Measurements from ENCODE around the gene TSPAN15.

DNA sequence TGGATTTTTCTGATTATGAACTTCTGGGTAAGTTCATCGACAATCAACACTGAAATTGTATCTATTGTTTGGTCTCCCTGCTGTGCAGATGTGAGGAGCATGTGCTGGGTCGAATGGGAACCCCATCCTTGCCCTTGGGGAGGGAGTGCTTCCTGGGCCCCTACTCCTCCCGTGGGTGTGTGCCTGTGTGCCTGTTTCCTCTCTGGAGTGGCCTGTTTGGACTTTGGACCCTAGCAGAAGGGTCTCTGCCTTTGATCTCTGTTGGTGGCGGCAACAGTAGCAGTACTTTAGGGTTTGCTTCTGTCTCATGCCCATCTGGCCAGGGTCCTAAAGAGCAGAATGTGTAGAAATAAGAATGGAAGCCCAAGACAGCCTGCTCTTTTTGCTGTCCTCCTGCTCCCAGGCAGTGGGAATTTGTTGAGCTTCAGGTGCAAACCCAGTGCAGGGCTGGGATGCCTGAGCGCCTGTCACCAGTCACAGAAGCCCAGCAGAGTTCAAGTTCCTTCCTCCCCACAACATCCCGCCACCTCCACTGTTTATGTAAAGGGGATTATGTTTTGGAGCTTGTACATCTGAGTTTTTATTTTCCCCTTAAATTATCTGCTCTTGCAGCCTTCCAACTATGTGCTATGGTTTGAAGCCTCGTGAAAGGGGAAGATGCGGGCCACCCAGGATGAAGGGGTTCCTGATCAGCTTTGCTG is 33.1 kb upstream of the TSPAN15 start:
- TF ChIP-seq, protein P1, sequence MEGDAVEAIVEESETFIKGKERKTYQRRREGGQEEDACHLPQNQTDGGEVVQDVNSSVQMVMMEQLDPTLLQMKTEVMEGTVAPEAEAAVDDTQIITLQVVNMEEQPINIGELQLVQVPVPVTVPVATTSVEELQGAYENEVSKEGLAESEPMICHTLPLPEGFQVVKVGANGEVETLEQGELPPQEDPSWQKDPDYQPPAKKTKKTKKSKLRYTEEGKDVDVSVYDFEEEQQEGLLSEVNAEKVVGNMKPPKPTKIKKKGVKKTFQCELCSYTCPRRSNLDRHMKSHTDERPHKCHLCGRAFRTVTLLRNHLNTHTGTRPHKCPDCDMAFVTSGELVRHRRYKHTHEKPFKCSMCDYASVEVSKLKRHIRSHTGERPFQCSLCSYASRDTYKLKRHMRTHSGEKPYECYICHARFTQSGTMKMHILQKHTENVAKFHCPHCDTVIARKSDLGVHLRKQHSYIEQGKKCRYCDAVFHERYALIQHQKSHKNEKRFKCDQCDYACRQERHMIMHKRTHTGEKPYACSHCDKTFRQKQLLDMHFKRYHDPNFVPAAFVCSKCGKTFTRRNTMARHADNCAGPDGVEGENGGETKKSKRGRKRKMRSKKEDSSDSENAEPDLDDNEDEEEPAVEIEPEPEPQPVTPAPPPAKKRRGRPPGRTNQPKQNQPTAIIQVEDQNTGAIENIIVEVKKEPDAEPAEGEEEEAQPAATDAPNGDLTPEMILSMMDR (conservative IDR thresholded peaks at IDR 0.05; ENCODE audit: low read length), result no peak
- no peak for TF ChIP-seq EZH2phosphoT487 (IDR thresholded peaks at IDR 0.05; ENCODE audit: borderline replicate concordance, low read depth, low read length)
